NCI-H2081 treated with DMSO at 0.1 percent for 48 hours (cell line): ENCODE results near the gene CCL15.
"Not testable (repeated sequence)": the region's sequence is repeated elsewhere in the genome, so short reads cannot be mapped to it uniquely, and the experiment has no call there.

Experiments
- DNase-seq: peaks from one replicate; lab custom pipeline; 2025; lab: John Stamatoyannopoulos, UW

Gene CCL15, protein sequence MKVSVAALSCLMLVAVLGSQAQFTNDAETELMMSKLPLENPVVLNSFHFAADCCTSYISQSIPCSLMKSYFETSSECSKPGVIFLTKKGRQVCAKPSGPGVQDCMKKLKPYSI

GRCh38 chr17:36001110-36001771 is at the start of gene CCL15:
Gene CCL15, minus strand, starts transcription at chr17:36001553. Its CDS starts 61 bp downstream, at chr17:36001492.
- DNase-seq: no peak

DNA sequence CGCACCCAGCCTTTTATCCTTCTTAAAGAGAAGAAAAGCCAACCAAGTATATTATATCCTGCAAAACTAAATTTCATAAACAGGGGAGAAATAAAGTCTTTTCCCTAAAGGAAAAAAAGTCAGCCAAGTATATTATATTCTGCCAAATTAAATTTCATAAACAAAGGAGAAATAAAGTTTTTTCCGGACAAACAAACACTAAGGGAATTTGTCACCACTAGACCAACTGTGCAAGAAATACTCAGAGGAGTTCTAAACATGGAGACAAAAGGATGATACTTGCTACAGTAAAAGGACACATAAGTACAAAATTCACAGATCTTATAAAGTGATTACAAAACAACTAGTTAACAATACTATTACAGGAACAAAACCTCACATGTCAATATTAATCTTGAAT is 48.3 kb upstream of the CCL15 start:
- DNase-seq: no peak

DNA sequence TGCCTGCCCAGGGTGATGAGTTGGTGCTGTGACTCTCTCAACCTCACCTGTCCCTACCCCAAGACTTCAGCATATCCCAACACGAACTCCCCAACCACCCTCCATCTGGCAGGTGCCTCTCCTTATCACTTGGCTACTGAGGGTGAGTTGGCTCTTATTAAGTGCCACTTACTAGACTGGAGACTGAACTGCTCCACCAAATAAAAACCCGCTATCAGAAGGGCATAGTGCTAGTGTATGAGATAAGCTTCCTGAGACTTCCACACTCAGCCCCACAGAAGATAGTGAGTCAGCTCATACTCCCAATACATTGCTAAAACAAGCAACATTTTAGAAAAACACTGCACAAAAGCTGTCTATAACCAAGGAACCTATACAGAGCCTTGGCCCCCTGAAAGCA is 46.7 kb upstream of the CCL15 start:
- no peak for DNase-seq

- no peak for DNase-seq
These were observed 34.9 kb upstream of the CCL15 start for GRCh38 chr17:36036235-36036634.

GRCh38 chr17:36034127-36034526 is 32.8 kb upstream of the CCL15 start:
- DNase-seq: no peak

DNA sequence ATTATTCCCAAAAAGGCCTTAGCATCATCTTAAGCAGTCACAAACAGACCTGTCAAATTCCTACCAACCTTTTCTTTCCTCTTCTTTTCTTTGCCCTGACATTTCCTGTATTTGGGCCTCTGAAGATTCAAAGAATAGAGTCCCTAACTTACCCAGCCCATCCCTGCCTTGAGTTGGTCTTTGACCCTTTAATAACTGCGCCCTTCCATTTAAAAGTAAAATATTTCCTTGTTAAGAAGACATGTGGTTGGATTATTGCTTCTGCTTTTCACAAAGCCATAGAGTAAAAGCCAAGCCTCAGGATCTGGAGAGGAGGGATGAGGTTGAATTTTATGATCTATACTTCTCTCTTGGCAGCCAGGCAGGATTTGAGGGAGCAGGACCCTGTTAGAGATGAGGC is 29.6 kb upstream of the CCL15 start:
- no peak for DNase-seq

GRCh38 chr17:36027761-36028160 is 26.4 kb upstream of the CCL15 start:
- DNase-seq: no peak

DNA sequence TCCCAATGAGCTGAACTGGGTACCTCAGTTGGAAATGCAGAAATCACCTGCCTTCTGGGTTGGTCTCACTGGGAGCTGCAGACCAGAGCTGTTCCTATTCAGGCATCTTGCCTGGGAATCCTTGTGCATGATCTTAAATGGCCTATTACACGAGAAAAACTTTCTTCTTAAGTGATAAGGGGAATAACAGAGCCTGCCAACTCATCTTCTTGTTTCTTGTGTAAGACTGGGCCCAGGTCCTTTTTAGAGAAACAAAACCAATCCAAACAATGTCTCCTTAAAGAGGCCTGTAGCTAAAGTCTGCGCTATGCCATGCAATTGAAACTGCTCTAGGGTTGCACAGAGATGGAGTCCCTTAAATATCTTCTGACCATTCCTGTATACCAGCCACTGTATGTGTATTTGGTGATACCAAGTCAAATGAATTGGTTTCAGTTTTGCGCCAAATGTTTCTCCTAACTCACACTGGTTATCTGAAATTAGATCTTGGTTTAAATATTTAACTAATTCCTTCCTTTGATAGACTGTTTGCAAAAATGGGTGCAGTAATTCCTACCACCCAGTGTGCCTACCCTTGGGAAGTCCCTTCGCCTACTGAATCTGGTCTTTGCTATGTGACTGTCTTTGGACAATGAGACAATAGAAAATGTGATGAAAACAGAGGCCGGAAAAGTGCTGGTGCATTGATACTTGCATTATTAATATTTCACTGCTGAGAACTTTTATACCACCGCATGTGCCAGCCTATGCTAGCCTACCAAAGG is 22.9 kb upstream of the CCL15 start:
- DNase-seq: no peak

- no peak for DNase-seq
These were observed 18.1 kb upstream of the CCL15 start for GRCh38 chr17:36019423-36019822.

GRCh38 chr17:36017799-36018198 is 16.4 kb upstream of the CCL15 start, which contains the start of gene CCL23:
Gene CCL23, minus strand, starts transcription at chr17:36017972. Its CDS starts 75 bp downstream, at chr17:36017897.
- DNase-seq: no peak

DNA sequence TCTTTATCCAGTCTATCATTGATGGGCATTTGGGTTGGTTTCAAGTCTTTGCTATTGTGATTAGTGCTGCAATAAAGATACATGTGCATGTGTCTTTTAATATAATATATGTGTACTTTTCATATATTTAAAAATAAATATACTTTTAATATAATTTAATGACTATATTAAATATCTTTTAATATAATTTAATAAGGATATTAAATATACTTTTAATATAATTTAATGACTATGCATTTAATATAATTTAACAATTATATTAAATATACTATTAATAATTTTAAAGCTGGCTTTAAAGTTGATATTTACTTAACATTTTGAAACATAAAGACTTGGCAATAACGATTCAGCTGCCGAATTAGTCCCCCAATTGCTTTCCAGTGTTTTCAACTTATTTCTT is 15.2 kb upstream of the CCL15 start:
- no peak for DNase-seq

- DNase-seq: not testable (repeated sequence)
These were observed 14.5 kb upstream of the CCL15 start for GRCh38 chr17:36015895-36016294.

DNA sequence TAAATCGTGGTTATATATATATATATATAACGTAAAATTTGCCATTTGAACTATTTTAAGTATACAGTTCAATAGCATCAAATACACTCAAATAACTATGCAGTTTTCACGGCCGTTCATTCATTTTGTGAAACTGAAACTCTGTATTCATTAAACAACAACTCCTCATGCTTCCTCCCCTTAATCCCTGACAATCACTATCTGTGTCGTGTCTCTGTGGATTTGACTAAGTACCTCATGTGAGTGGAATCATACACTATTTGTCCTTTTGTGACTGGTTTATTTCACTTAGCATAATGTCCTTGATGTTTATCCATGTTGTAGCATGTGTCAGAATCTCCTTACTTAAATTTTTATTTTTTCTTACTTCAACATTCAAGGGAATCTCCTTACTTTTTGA is 13.6 kb upstream of the CCL15 start:
- no peak for DNase-seq

DNA sequence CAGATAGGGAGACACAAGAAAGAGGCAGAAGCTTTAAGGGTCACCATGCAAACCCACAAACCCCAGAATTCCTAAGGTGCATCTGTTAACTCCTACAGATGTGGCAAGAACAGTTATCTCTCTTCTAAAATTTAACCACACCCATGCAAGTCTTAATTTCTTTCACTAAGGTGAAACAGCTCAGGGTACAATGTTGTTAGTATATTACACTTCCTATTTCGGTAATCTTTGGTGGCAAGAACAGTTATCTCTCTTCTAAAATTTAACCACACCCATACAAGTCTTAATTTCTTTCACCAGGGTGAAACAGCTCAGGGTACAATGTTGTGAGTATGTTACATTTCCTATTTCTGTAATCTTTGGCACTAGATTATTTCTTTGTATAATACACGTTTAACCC is 9.8 kb upstream of the CCL15 start:
- DNase-seq: no peak

DNA sequence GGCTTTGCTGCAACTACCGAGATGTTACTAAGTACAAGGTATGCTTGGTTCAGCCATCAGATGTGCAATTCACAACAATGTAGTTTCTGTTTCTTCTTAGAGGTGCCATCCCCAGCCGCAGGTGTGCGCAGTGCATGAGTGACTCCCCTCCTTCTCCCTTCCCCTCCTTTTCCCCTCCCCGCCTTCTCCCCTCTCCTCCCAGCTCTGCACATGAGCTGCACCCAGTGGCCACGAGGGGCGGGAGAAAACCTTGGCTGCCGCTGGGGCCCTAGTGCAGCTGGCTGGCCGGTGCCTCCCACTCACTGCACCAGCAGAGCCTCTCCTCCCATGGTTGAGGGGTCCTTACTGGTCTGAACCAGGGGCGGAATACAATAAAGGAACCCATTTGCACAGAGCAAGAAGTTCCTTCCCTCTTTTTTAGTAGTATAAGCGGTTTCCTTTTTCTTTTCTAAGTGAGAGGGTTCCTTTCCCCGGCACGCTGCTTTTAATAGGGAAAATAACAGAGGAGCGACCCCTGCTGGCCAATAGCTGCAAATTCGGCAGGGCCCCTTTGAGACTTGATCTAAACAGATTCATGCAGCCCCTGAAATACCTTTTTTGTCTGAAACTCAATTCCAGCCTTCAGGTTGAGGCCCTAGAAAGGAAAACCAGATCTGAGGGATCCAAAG is 7.8 kb upstream of the CCL15 start:
- DNase-seq: no peak

GRCh38 chr17:36004594-36005108 is 3.3 kb upstream of the CCL15 start:
- no peak for DNase-seq

GRCh38 chr17:36002631-36003030 is 1.3 kb upstream of the CCL15 start:
- no peak for DNase-seq

- no peak for DNase-seq
These were observed 680 bp upstream of the CCL15 start for GRCh38 chr17:36001862-36002603.

DNA sequence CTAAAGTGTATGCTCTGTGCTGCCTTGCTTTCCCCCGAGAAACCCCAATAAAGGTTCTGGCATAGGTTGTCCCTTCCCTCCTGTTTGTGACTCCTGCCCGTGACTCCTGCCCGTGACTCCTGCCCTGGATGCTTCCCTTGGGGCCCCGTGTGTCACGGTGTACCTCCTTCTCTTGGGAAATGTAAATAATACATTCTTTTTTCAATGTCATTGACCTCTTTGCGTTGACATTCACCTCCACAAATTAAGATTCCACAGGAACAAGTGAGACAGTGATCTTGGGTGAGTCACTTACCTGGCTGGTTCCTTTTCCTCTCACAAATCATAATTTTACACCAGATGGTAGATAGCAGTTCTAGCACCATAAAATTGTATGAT is 632 bp downstream of the CCL15 start:
- no peak for DNase-seq

DNA sequence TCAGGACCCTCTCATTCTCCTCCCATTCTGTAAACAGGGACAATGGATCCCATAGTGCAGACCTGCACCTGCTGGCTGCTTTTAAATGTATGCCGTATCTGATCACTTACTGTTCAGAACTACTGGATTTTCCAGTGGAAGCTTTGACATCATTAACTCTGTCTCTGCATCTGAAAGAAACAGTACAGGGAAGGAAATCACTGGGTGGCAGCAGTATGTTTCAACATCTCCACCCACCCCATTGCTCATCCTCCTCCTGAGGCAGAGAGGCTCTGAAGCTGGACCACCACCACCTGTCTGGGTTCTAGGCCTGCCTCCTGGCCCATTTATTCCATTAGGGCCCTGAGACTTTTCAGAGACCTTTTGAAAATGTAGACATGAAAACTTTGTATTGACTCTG is 2.6 kb downstream of the CCL15 start:
- DNase-seq: no peak

DNA sequence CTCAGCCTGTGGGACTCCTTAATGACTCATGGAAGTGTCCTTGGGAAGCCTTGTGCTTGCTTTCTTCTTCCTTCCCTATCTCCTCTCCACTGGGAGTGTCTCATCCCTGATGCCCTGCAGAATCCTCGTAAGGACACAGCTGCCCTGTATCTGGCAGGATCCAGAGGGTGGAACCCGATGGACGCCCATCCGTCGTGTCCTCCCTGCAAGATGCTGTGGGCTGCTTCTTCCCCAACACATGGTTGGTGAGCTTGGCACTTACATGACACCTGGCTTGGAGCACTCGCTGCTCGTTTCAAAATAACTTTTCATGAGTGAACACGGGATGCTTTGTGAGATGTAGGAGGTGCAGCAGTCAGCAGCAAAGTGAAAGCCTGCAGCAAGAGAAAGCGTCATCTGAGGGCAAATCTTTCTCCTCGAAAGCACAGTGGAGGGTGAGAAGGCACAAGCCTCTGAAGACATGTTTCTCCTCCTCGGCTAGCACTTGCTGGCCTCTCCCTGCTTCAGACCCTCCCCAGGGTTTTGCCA is 3.3 kb downstream of the CCL15 start:
- DNase-seq: no peak

GRCh38 chr17:35995346-35995745 is 6.0 kb downstream of the CCL15 start:
- DNase-seq: not testable (repeated sequence)
